ENCODE measurements around the gene OR8B3. TPM values are rescaled to one million over a fixed set of nuclear protein-coding genes. Genes with fewer than 3 reads are reported as not detected.
"Not testable (repeated sequence)": the region's sequence is repeated elsewhere in the genome, so short reads cannot be mapped to it uniquely, and the experiment has no call there.

The OR8B3 gene
- total and polyA plus RNA-seq, 2 donors (not counting 1 experiment from before 2014, with no cell fraction given) = not detected

DNA sequence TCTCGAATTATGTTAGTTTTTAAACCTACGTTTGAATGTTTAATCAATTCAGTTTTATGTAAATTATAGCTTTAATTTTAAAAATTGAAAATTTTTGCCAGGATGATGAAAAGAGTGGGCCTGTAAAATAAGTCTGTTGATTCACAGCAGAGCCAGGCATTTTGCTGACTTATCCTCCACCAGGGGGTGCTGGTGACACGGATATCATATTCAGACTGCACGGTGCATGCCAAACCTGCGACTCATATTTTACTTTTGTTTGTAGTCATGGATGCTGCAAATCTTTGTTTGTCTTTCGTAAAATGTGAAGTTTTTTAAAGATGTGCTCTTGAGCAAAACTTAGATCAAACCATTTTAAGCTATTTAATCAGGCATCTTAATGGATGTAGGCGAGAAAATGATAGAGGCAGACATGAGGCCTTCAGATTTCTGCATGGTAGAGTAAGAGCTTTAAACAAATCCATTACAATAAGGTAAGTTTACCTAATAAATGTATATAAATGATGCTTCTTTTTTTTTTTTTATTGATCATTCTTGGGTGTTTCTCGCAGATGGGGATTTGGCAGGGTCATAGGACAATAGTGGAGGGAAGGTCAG, 3.6 kb upstream of the OR8B3 start:
- H3K27ac ChIP-seq (ENCODE audit: insufficient read depth, low read length) = no peak overlapping the region
- no peak overlapping the region for H3K4me2 ChIP-seq (ENCODE audit: extremely low read depth, insufficient read depth, low read length)
- no peaks in the 10 kb centered on the region for H3K9me3 ChIP-seq (ENCODE audit: control insufficient read depth, insufficient read depth, low read depth, low read length)
- H3K9ac ChIP-seq (ENCODE audit: insufficient read depth, low read length) = no peak overlapping the region
- H4K20me1 ChIP-seq (ENCODE audit: control insufficient read depth, extremely low read depth, insufficient read depth, low read length) = no peaks in the 10 kb centered on the region
- H3K79me2 ChIP-seq (ENCODE audit: control insufficient read depth, insufficient read depth, low read length) = no peaks in the 10 kb centered on the region
- TF ChIP-seq EZH2 (IDR thresholded peaks at IDR 0.05; ENCODE audit: low read length, missing control alignments) = no peak
- peak; percentile 70 to 86 for TF ChIP-seq CTCF (conservative IDR thresholded peaks at IDR 0.05 in 1 of 2, IDR thresholded peaks at IDR 0.05 in 1 of 2; ENCODE audit: low read depth in 1 of 2, low read length in 2 of 2)
- H3K4me1 ChIP-seq (ENCODE audit: control insufficient read depth, extremely low read depth, insufficient read depth, low read length) = no peaks in the 10 kb centered on the region
- no peaks in the 10 kb centered on the region for H3K27me3 ChIP-seq (ENCODE audit: control insufficient read depth, insufficient read depth, low read length)
- no peak overlapping the region for H3K4me3 ChIP-seq (replicated peaks in 1 of 4; ENCODE audit: control extremely low read depth in 1 of 4, insufficient read depth in 1 of 4, low read depth in 3 of 4, low read length in 4 of 4)
- H2AFZ ChIP-seq (ENCODE audit: low read length) = no peak overlapping the region
- no peaks in the 10 kb centered on the region for H3K36me3 ChIP-seq (ENCODE audit: control insufficient read depth, insufficient read depth, low read length)
- peak; percentile 77 to 85 for DNase-seq (ENCODE audit: low read depth in 2 of 2)

DNA sequence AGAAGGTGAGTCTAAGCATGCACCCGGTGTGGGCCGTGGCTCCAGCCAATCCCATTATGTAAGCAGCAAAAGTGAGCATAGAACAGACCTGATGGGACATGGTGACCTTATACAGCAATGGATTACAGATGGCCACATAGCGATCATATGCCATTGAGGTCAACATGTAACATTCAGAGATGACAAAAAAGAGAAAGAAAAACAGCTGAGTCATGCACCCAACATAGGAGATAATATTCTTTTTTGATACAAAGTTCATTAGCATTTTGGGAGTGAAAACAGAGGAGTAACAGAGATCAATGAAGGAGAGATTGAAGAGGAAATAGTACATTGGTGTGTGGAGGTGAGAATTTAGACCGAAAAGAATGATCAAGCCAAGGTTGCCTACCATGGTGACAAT, 2.0 kb downstream of the OR8B3 start:
- not testable (repeated sequence) for H3K4me3 ChIP-seq (replicated peaks in 1 of 4; ENCODE audit: control extremely low read depth in 1 of 4, insufficient read depth in 1 of 4, low read depth in 3 of 4, low read length in 4 of 4); H3K4me1 ChIP-seq (ENCODE audit: control insufficient read depth, extremely low read depth, insufficient read depth, low read length); H3K27me3 ChIP-seq (ENCODE audit: control insufficient read depth, insufficient read depth, low read length); H3K36me3 ChIP-seq (ENCODE audit: control insufficient read depth, insufficient read depth, low read length); H3K79me2 ChIP-seq (ENCODE audit: control insufficient read depth, insufficient read depth, low read length); H2AFZ ChIP-seq (ENCODE audit: low read length); H3K27ac ChIP-seq (ENCODE audit: insufficient read depth, low read length); DNase-seq (ENCODE audit: low read depth in 2 of 2); H4K20me1 ChIP-seq (ENCODE audit: control insufficient read depth, extremely low read depth, insufficient read depth, low read length); H3K9me3 ChIP-seq (ENCODE audit: control insufficient read depth, insufficient read depth, low read depth, low read length); H3K9ac ChIP-seq (ENCODE audit: insufficient read depth, low read length); H3K4me2 ChIP-seq (ENCODE audit: extremely low read depth, insufficient read depth, low read length)

DNA sequence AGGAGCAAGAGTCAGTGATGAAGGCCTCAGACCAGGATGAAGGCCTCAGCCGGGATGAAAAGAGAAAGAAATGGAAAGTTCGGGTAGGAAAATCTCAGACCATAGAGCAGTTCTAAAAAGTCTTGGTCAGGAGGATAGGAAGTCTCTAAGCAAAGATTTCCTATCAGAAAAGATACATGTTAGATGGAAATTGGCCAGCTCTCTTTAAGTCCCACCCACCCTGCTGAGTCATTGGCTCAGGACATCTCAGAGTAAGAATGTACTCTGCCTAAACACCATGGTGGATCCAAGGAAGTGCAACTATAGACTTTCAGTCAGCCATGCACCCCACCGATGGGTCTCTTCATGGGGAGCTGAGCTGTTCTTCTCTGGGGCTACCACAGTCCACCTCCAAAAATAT, 4.4 kb downstream of the OR8B3 start:
- no peak overlapping the region for H2AFZ ChIP-seq (ENCODE audit: low read length)
- H3K4me2 ChIP-seq (ENCODE audit: extremely low read depth, insufficient read depth, low read length) = no peak overlapping the region
- no peaks in the 10 kb centered on the region for H4K20me1 ChIP-seq (ENCODE audit: control insufficient read depth, extremely low read depth, insufficient read depth, low read length)
- no peaks in the 10 kb centered on the region for H3K27me3 ChIP-seq (ENCODE audit: control insufficient read depth, insufficient read depth, low read length)
- TF ChIP-seq EZH2 (IDR thresholded peaks at IDR 0.05; ENCODE audit: low read length, missing control alignments) (no peak), CTCF (conservative IDR thresholded peaks at IDR 0.05 in 1 of 2, IDR thresholded peaks at IDR 0.05 in 1 of 2; ENCODE audit: low read depth in 1 of 2, low read length in 2 of 2) (no peak)
- no peaks in the 10 kb centered on the region for H3K4me1 ChIP-seq (ENCODE audit: control insufficient read depth, extremely low read depth, insufficient read depth, low read length)
- peak; percentile 24 to 30 for DNase-seq (ENCODE audit: low read depth in 2 of 2)
- H3K36me3 ChIP-seq (ENCODE audit: control insufficient read depth, insufficient read depth, low read length) = no peaks in the 10 kb centered on the region
- H3K9me3 ChIP-seq (ENCODE audit: control insufficient read depth, insufficient read depth, low read depth, low read length) = no peaks in the 10 kb centered on the region
- H3K9ac ChIP-seq (ENCODE audit: insufficient read depth, low read length) = no peak overlapping the region
- no peak overlapping the region for H3K27ac ChIP-seq (ENCODE audit: insufficient read depth, low read length)
- H3K4me3 ChIP-seq (replicated peaks in 1 of 4; ENCODE audit: control extremely low read depth in 1 of 4, insufficient read depth in 1 of 4, low read depth in 3 of 4, low read length in 4 of 4) = no peak overlapping the region
- no peaks in the 10 kb centered on the region for H3K79me2 ChIP-seq (ENCODE audit: control insufficient read depth, insufficient read depth, low read length)
